Endothelial cell of hepatic sinusoid (primary cell): ENCODE measurements around the gene TBC1D28.
"Not testable (repeated sequence)": the region's sequence is repeated elsewhere in the genome, so short reads cannot be mapped to it uniquely, and the experiment has no call there.

Experiments
- in situ Hi-C: cut with HindIII; loops from 2 replicates; pipeline ENCODE4 v1.10.0; 2017; ENCODE audit warnings: low sequenced_read_pairs

TBC1D28 gene

DNA sequence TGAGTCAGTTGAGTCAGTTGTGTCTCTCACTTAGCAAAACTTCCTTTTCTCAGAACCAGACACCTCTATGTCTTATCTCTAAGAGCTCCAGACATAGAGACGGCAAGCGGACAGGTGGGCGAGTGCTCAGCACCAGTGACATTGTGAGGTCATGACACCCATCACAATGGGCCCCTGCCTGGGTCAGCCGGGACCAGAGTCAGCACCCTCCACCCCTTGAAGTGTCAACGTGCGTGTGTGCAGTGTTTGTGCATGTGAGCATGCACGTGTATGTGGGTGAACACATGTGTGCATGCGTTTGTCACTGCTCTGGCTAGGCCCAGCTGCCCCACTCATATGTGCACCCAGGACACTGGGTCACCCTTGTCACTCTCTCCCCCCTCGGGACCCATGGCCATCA, at the start of gene TBC1D28:
TBC1D28 (minus strand) TSS at position 101 of the 400 bp plus-strand sequence. CDS start 3,039 bp downstream, outside the sequence.
- in situ Hi-C loops: not testable (repeated sequence)

DNA sequence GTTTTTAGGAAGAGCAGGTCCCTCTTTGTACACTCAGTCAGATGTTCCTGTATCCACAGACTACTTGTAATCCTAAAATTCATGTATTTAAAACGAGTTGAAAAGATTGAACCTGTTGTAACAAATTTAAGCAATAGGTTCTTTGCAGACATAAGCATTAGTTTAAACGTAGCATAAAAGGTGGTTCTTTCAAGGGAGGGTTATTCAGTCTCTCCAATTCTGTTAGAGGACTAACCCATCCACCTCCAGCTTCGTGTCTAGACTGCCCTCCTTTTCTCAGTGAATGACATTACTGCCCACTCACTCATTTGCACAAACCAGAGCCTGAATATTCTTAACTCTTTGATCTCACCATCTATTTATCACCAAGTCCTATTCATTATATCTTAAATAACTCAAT, 38.5 kb upstream of the TBC1D28 start:
- in situ Hi-C loops: not testable (repeated sequence)

DNA sequence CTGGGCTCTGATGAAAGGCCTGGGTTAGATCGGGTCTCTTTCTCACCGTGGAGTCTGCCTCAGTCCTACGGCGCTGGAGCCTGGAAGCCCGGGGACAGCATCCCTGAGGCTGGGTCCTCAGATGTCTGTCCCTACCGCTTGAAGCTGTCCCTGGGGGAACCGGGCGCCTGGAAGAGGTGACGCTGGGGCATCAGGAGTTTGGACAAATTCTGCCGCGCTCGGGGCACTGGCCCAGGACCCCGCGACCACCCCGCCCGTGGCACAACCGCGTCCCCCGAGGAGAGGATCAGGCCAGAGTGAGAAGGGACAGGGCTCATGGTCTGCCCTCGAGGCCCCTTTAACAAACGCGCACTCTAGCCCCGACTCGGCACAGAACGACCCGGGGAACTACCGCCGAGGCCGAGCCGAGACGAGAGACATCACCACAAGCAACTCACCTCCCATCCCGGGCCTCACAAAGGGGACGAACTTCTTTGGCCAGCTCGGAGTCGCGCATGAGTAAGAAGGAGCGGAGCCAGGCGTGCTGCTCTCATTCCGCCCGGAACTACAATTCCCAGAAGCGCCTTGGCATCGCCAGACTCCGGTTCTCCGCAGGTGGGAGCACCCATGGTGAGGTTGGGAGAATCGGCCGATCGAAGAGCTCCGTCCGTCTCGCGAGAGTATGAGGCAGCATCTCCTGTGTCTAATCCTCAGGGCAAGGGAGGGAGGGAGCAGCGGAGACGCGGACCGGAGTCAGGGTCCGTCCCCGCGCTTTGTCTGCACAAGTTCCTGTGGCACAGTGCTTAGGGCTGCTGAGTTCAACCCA, 37.8 kb upstream of the TBC1D28 start, which contains the start of gene FOXO3B:
FOXO3B (minus strand) TSS at position 548 of the 805 bp plus-strand sequence. CDS start 663 bp downstream, outside the sequence.
- in situ Hi-C loops: not testable (repeated sequence)

DNA sequence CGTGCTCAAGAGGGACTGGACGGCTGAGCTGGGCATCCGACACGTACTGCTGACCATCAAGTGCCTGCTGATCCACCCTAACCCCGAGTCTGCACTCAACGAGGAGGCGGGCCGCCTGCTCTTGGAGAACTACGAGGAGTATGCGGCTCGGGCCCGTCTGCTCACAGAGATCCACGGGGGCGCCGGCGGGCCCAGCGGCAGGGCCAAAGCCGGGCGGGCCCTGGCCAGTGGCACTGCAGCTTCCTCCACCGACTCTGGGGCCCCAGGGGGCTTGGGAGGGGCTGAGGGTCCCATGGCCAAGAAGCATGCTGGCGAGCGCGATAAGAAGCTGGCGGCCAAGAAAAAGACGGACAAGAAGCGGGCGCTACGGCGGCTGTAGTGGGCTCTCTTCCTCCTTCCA, 33.2 kb upstream of the TBC1D28 start:
- in situ Hi-C loops: not testable (repeated sequence)

DNA sequence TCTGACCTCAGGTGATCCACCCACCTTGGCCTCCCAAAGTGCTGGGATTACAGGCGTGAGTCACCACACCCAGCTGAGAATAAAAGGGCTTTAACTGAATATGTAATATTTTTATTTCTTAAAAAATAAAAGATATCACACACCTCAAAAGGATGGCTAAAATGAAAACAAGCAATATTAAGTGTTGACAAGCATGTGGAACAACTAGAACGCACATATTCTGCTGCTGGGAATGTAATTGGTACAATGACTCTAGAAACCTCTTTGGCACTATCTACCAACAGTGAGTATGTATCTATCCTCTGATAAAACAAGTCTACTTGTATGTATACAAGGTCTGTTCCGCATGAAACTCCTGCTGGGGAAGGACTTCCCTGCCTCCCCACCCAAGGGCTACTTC, 32.7 kb upstream of the TBC1D28 start:
- in situ Hi-C loops: not testable (repeated sequence)

DNA sequence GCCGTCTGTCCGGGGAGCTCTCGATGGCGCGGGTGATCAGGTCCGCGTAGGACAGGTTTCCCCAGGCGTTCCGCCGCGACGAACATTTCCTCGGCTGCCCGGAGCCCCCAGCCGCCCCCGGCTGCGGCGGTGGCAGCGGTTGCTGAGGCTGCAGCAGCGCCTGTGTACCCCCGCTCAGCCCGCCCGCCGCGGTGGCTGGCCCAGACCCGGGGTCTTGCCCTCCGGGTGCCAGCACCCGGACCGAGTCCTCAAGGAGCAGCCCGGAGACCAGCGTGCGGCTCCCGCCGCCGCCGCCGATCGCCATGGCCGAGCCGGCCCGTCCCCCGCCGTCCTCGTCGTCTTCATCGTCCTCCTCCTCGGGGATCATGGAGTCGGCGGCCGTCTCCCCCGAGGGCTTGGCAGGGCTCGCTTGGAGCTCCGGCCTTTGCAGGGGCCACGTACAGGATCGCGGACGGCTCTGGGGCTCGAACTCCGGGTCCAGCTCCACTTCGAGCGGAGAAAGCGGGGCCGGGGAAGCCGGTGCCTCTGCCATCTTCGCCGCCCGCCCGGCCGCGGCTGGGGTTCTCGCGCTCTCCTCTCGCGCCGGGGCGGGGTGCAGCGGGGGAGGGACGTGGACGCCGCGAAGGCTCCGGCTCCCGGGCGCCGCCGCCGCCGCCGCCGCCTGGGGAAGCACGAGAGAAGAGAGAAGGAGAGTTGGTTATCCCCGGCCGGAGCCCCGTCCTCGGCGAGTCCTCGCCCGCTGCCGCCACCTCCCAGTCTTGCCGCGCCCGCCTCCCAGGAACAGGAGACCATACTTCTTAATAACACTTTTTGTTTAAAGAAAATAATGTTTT, 28.4 kb upstream of the TBC1D28 start:
- in situ Hi-C loops: not testable (repeated sequence)

DNA sequence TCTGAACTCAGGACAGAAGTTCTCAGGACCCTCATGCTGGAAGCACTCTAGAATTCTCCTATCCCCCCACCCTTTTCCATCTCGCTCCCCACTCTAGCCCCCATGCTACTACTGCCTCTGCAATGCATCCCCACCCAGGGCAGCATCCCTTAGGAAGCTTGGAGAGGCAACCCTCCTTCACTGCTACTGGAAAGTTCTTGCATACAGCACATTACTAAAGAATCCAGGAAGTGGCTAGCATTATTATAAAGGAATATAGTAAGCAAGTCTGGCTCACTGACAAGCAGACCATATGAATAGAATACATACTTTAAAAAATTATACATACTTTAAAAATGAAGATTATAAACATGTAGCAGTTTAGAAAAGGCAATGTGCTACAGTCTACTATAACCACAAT, 24.4 kb upstream of the TBC1D28 start:
- in situ Hi-C loops: not testable (repeated sequence)

DNA sequence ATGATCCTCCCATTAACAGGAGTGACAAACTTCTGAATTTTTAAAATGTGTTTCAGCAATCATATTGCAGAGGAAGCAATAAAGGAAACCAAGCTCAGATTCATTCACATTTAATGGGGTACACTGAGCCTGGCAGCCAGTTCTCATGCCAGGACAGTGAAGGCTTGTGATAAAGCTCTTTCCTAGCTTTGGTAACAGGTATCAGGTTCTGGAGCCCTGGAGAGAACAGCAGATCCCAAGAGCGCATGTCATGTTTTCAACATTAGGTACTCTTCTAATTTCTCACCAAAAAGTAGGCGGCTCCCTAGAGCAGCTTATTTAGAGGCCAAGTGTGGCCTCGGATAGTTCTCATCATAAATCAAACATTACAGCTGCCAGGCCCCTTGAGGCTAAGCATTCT, 23.3 kb upstream of the TBC1D28 start:
- in situ Hi-C loops: not testable (repeated sequence)

DNA sequence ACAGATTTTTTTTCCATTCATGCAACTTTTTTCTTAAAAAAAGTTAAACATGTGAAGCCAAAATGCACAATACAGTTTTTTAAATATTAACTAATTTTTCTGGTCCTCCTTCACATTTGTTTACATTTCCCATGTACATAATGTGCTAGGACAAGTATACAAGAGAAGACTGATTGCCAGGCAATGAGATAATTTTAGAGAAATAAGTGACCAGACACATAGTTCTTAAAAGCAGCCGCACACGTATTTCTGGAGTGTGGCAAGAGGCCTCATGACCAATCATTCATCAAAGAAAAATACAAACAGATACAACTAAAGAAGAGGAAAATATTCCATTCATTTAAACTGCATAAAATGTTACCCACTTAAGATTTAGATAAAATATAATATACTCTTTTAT, 22.1 kb upstream of the TBC1D28 start:
- in situ Hi-C loops: not testable (repeated sequence)

DNA sequence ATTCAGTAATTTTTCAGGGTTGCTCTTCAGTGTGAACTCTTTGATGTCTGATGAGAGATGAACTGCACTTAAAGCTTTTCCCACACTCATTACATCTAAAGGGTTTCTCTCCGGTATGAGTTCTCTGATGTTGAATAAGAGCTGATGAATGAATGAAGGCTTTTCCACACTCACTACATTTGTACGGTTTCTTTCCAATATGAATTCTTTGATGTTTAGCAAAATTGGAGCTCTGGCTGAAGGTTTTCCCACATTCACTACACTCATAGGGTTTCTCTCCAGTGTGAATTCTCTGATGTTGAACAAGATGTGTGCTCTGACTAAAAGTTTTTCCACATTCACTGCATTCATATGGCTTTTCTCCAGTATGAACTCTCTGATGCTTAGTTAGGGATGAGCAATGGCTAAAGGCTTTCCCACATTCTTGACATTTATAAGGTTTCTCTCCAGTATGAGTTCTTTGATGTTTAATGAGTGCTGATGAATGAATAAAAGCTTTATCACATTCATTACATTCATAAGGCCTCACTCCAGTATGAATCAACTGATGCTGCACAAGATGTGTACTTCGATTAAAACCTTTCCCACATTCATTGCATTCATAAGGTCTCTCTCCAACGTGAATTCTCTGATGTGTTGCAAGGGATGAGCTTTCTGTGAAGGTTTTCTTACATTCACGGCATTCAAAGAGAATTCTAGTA, 17.9 kb upstream of the TBC1D28 start:
- in situ Hi-C loops: not testable (repeated sequence)

DNA sequence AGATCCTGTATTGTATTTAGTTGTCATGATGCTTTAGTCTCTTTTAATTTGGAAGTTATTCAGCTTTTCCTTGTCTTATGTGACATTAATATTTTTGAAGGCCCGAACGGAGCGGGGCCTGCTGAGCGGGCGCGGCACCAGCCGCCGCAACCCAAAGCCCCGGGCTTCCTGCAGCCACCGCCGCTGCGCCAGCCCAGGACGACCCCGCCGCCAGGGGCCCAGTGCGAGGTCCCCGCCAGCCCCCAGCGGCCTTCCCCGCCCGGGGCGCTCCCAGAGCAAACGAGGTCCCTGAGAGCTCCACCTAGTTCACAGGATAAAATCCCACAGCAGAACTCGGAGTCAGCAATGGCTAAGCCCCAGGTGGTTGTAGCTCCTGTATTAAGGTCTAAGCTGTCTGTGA, 5.9 kb upstream of the TBC1D28 start:
- in situ Hi-C loops: not testable (repeated sequence)

DNA sequence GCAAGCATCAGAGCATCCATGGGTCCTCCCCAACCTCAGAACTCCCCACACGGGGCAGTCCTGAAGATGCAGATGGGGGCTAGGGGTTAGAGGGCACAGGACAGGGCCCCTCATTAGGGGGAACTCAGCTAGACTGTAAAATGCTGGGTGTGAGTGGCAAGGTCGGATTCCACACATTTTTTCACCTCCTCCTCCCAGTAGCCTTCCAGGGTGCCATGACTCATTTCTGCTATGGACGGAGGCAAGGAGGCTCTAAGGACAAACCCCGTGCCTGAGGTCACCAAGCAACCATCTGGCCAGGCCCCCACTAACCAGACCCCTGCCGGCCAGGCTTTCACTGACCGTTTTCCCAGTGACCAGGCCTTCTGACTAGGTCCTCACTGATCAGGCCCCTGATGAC, 1.1 kb downstream of the TBC1D28 start:
- in situ Hi-C loops: not testable (repeated sequence)

DNA sequence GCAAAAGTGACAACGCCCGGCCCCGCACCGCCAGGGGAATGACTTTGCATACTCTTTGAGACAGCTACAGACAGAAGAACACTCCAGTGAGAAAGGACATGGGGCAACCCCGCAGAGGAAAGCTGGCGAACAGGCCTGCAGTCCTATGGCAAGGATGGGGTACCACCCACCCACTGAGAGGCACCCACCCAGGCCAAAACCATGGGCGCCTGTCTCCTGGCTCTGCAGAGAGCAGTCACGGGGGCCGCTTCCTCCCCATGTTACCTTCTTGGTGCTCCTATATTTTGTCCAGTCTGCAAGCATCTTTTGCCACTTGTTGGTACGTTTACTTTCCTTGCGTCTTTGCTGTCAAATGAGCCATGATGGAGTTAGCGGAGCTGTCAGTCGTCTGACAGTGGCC, 5.8 kb downstream of the TBC1D28 start:
- in situ Hi-C loops: not testable (repeated sequence)

DNA sequence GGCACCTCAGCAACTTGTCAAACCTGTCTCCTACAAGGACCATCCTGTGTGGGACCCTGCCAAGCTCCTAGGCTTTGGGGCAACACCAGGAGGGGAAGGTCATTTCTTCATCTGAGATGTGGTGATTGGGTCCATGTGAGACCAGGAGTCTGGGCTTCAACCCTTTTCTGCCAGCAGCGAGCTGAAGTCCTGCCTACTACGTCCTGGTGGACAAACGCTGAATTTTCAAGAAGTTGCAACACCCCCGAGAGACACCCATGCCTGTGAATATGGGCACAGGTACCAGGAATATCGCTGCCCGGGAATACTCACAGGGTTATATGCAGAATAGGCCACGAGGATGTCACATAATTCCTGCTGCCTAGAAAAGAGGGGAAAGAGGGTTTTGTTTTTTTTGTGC, 8.0 kb downstream of the TBC1D28 start:
- in situ Hi-C loops: not testable (repeated sequence)

DNA sequence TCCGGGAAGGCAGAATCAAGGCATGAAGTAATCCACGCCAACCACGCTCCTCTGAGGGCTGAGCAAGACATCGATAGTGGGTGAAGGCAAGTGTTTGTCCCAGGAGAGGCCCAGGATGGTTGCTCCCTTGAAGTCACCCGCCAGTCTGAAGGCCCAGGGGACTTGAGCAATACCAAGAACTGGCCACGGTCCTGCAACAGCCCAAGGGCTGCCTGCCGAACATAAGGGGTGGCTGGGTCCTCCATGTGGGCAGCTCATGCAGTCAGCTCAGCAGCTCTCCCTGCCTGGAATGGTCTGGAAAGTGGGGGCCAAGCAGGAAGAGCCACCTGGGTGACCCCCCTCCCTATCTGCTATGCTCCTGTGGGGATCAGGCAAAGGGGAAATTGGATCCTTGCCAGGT, 8.4 kb downstream of the TBC1D28 start:
- in situ Hi-C loops: not testable (repeated sequence)

DNA sequence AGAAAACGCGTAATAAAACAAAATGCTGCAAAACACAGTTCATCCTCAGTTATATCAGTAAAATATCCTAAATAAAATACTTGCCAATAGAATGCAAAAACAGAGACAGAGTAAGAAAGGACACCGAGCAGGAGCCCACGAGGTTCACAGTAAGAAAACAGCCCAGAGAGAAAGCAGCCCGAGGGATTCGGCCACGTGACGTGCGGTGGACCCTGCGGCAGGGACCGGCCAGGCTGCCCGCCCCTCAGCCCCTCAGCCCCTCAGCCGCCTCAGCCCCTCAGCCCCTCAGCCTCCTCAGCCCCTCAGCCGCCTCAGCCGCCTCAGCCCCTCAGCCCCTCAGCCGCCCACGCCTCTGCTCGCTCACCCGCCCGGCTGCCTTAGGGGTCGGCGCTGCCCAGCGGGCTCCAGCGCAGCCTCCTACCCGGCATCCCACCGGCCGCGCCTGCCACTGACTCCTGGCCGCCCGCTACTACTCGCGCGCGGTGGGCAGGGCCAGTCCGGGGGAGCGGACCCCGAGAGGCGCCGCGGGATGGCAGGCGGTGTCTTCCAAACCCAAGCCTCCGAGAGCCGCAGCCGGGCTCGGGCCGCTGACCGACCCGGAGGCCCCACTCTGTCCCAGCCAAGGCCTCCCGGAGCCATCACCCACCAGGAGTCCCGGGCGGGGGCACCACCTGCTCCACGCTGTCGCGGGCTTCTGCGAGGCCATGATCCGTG, 9.5 kb downstream of the TBC1D28 start:
- in situ Hi-C loops: not testable (repeated sequence)

DNA sequence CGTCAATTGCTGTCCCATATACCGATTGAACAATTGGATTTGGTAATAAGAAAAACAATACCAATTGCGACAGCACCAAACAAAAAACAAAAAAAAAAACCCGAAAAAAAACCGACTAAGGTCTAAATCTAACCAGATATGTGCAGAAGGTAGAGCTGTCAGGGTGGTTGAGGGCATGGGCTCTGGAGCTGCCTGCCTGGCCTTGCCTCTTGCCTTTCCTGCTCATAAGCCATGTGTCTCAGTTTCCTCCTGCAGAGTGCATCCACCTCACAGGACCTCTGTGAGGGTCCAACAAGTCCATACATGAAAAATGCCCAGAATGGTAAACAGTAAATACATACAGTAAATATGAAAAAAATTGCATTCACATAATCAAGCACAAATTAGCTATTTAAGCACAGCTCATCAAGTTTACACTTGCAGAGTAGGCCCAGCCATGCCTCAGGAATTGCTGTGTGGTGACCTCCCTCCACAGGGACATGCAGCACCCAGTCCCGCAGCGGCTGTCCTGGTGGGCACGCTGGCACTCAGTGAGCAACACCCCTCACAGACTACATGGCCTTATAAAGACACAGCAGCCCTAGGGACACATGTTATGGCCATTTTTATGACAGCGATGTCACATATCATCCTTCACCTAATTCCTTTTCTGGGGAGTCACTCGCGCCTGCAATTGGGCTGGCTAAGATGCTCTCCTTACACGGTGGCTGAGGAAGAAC, 17.9 kb downstream of the TBC1D28 start:
- in situ Hi-C loops: no loop called here

DNA sequence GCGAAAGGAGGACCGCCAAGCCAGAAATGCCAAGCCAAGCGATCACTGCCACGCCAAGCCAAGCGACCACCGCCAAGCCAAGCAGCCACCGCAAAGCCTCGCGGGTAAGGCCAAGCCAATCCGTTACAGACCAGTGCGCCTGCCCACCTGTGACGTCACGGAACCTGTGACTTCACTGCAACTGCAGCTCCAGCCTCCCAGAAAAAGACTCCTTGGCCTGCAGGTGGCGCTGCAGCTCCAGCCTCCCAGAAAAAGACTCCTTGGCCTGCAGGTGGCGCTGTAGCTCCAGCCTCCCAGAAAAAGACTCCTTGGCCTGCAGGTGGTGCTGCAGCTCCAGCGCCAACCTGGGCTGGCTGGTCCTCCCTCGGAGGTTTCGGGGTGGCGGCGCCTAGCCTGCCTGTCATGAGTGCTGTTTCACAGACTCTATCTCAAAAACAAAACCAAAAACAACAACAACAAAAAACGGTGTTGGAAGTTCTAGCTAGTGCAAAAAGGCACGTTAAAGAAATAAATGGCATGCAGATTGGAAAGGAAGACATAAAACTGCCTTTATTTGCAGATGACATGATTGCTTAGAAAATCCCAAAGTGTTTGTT, 18.6 kb downstream of the TBC1D28 start:
- in situ Hi-C loops: not testable (repeated sequence)

DNA sequence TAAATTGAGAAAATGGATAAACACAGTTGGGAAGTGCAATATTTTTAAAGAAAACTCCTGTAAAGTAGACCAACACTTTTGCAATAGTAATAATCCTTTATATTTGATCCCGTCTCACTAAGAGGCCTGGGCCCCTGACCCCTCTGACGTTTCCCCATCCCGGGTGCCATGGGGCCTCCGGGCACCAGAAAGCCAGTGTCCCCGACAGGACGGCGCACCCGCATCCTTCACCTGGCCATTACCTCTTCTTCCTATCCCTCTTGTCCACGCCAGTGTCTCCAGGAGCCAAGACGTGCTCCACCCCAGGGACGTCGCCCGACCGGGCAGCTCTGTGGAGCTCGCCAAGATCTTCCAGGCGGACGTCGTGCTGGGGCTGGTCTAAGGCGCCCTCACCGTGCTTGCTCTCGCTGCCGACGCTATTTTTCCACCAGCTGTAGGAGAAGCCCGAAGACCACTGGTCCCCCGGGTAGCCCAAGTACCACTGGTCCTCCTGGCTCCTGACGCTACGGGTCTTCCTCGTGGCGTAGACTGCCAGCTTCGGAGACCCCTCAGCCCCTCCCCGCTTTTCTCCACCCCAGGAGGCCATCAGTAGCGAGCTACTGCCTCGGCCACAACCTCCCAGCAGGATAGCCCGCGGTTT, 19.2 kb downstream of the TBC1D28 start:
- in situ Hi-C loops: not testable (repeated sequence)
